GM19468 (cell line): ENCODE measurements around the gene CCNL2.
"Not testable (repeated sequence)": the region's sequence is repeated elsewhere in the genome, so short reads cannot be mapped to it uniquely, and the experiment has no call there.

Experiments used
- ATAC-seq: cut with Tn5 transposase; IDR thresholded peaks from one replicate; pipeline ENCODE4 v1.9.1; 2021; ENCODE audit warnings: mild to moderate bottlenecking, moderate library complexity, moderate number of reproducible peaks; ENCODE audit not compliant: unreplicated experiment; ENCODE audit errors: extremely low read depth

Gene CCNL2

DNA sequence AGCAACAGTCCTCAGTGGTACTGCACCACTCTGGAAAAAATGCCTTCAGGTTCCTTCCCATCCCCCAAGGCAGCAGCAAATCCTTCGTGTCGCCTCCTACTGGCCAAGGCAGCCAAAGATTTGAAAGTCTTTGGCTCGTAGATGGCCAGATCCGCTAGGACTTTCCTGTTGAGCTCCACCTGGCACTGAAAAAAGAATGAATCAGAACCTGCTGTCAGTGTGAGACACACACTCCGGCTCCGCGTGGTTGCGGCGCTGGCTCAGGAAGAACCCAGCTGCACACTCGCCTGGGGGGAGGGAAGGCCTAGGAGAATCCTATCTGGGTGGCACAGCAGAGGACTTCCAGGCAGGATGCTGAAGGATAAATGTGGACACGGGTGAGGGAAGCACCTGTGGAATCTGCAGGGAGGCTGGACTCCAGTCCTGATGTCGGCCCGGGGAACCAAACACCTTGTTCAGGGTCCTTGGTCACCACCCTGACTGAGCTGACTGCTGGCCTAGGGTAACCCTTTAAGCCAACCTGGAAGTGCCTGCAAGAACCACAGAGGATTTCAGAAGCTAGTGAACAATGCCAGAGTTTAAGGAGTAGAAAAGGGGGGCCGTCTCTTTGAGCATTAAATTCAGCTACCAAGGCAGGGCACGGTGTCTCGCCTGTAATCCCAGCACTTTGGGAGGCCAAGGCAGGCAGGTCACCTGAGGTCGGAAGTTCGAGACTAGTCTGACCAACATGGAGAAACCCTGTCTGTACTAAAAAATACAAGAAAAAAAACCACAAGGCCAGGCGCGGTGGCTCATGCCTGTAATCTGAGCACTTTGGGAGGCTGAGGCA lies 3.2 kb upstream of the CCNL2 start:
- ATAC-seq, result no peak

GRCh38 chr1:1401457-1402010 lies 2.4 kb upstream of the CCNL2 start:
- no peak for ATAC-seq

DNA sequence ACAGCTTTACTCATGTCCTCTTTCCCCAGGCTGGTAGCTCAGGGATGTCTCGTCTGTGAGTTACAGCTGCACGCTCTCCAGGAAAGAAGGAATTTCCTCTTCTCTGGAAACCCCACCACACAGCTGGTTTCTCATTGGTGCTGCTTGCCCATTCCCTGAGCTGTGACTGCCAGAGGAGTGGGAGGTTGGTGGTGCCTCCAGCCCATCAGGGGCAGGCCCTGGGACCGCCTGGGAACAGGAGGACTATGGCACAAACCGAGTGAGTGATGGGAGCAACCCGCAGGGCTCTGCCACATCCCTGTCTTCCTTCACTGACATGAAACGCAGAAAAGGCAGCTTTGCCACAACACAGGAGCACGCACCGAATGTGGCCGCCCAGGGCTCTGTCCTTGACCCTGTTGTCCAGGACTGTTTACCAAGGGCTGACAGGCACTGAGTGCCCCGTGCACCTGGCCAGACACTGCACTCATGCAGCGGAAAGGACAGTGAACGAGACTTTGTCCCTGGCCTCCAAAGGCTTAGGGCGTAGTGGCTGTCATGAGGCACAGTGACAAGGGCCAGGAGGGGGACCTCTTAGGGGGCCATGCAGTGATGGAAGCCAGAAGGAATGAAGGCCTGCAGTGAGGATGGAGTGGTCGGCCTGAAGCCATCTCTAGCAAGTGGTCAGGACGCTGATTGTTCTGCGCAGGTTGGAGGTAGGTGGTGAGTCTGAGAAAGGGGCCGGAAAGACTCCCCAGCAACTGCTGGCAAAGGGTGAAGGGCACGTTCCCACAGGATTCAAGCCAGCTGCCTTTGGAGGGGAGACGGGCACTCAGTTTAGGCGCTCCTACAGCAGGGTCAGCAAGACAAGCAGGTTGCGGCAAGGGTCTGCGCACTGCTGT lies 1.7 kb upstream of the CCNL2 start:
- ATAC-seq, result no peak

- ATAC-seq, result no peak
Measured at GRCh38 chr1:1399872-1400575, 889 bp upstream of the CCNL2 start.

DNA sequence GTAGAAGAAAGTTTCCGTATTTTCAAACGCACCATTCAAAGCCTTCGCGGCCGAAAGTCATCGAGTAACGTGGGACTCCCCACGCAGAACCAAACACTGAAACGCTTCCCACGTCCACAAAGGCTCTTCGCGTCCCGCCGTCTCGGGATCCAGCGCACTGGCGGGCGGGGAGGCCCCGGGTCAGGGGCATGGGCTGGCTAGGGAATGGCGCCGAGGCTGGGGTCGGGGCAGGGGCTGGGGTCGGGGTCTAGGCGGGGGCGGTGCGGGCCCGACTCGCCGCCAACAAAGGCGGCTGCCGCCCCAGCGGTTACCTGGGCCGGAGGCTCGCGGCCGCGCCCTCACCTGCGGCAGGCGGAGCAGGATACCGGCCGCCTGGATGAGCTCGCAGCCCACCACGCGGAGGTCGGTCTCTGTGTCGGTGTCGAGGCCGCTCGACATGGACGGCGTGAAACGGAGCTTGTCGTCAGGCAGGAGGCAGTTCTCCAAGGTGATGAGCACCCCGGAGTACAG lies 403 bp downstream of the CCNL2 start:
- no peak for ATAC-seq

GRCh38 chr1:1397839-1398523 lies 1.2 kb downstream of the CCNL2 start:
- no peak for ATAC-seq

GRCh38 chr1:1395166-1395565 lies 4.0 kb downstream of the CCNL2 start:
- ATAC-seq, result no peak

- ATAC-seq, result no peak
Measured at GRCh38 chr1:1394116-1394515, 5.0 kb downstream of the CCNL2 start.

GRCh38 chr1:1393428-1393827 lies 5.7 kb downstream of the CCNL2 start:
- ATAC-seq, result no peak

GRCh38 chr1:1393014-1393413 lies 6.1 kb downstream of the CCNL2 start:
- ATAC-seq, result no peak

GRCh38 chr1:1391225-1391624 lies 7.9 kb downstream of the CCNL2 start:
- ATAC-seq, result no peak

- ATAC-seq, result no peak
Measured at GRCh38 chr1:1390675-1391074, 8.5 kb downstream of the CCNL2 start.

- ATAC-seq, result no peak
Measured at GRCh38 chr1:1388078-1388472, 11.1 kb downstream of the CCNL2 start.

DNA sequence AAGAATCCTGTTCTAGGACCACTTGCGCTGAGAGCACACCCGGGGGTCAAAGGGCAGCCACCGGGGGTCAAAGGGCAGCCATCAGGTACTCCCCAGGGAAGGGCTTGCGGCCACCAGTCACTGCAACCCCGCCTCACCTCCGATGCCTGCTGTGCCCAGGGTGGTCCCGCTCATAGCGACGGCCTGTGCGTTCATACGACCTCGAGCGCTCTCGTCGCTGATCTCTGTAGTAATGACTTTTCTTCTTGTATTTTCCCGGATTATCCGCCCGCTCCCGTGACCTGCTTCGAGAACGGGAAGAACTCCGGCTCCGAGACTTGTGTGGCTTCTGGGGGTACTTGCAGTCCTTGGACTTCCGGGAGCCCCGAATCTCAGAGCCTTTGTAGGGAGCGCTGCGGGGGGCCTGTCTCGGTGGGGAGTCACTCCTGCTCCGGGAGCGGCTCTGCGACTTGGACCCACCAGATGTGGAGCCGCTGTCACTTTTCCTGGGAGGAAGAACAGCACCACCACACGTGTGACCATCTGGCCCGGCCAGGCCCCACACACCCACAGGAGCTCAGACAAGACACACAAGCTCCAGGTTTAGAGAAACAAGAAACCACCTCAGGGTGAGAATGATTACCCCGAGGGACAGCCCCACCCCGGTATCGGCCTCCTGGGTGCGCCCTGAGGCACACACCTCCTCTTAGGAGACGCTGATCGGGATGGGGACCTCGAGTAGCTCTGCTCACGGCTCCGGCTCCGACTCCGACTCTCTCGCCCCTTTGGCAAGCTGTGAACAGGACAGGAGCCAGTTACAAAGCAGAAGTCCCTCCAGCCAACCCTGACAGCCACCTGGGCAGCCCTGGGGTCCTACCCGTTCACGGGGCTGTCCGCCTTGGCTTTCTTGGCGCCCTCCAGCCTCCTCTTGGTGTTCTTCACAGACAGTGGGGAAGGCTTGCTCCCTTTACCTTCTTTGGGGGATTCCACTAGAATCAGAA lies 11.7 kb downstream of the CCNL2 start:
- ATAC-seq, result no peak

DNA sequence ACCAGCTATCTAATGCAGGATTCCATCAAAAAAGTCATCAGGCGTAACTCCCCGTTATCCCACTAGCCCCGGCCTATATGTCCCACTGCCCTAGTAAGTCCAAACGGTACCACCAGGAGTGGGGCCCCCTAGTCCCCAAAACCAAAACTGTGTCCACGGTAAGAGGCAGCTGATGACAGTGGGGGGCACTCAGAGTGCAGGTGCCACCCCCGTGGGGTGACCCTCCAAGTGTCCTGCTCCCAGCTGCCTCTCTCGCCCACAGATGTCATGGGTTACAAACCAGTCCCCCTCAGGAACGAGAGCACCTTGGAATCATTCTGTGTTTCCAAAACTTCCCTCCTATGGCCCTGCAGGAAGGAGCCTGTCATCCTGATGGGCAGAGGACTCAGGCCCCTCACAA lies 13.2 kb downstream of the CCNL2 start:
- no peak for ATAC-seq

DNA sequence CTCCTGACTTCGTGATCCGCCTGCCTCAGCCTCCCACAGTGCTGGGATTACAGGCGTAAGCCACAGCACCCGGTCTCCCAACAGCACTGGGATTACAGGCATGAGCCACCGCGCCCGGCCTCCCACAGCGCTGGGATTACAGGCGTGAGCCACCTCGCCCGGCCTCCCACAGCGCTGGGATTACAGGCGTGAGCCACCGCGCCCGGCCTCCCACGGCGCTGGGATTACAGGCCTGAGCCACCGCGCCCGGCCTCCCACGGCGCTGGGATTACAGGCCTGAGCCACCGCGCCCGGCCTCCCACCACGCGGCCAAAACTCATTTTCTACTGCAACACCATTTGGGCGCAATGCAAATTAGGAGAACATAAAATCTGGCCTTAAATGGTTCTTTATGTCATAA lies 13.8 kb downstream of the CCNL2 start:
- ATAC-seq, result not testable (repeated sequence)

DNA sequence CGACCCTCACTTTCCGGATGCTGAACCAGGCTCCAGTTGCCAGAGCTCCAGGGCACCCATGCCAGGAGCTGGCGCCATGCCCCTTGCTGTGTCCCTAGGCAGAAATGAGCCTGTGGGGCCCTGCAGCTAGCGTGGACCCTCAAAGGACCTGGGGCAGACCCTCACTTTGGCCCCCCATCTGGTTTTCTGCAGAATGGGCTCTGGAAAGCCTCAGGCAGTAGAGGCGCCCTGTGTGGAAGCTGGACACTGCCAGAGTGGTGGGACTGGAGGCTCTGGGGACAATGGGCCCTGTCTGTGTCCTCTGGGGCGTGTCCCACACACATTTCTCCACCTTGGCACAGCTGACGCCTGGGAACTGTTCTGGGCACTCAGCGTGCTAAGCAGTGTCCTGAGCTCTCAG lies 17.8 kb downstream of the CCNL2 start:
- no peak for ATAC-seq

GRCh38 chr1:1380860-1381259 lies 18.3 kb downstream of the CCNL2 start:
- ATAC-seq, result no peak
